GM18508 (cell line): ENCODE results near the gene NKX2-4.
"Not testable (repeated sequence)": the region's sequence is repeated elsewhere in the genome, so short reads cannot be mapped to it uniquely, and the experiment has no call there.

Experiments used
- ATAC-seq: cut with Tn5 transposase; IDR thresholded peaks from one replicate; pipeline ENCODE4 v1.9.1; 2021; ENCODE audit warnings: moderate number of reproducible peaks; ENCODE audit not compliant: insufficient read depth, unreplicated experiment

Gene NKX2-4

GRCh38 chr20:21366273-21366672, 31.1 kb downstream of the NKX2-4 start:
- ATAC-seq = not testable (repeated sequence)

GRCh38 chr20:21365771-21366170, 31.6 kb downstream of the NKX2-4 start:
- ATAC-seq = no peak

GRCh38 chr20:21364413-21364812, 32.9 kb downstream of the NKX2-4 start:
- no peak for ATAC-seq

- ATAC-seq = no peak
Measured at GRCh38 chr20:21361266-21361665, 36.1 kb downstream of the NKX2-4 start.

GRCh38 chr20:21360705-21361104, 36.6 kb downstream of the NKX2-4 start:
- no peak for ATAC-seq

GRCh38 chr20:21358737-21359136, 38.6 kb downstream of the NKX2-4 start:
- no peak for ATAC-seq

GRCh38 chr20:21357844-21358243, 39.5 kb downstream of the NKX2-4 start:
- ATAC-seq = no peak

- ATAC-seq = no peak
Measured at GRCh38 chr20:21356386-21356785, 40.9 kb downstream of the NKX2-4 start.

GRCh38 chr20:21355981-21356380, 41.3 kb downstream of the NKX2-4 start:
- no peak for ATAC-seq

GRCh38 chr20:21353236-21353635, 44.1 kb downstream of the NKX2-4 start:
- no peak for ATAC-seq

GRCh38 chr20:21352703-21353102, 44.6 kb downstream of the NKX2-4 start:
- no peak for ATAC-seq
